K562 (cell line): ENCODE measurements around the gene MRPS10. TPM values are rescaled to one million over a fixed set of nuclear protein-coding genes. Genes with fewer than 3 reads are reported as not detected.

Experiments used
- CXXC5 ChIP-seq: fragments of 250-450 bp; sonication (Bioruptor Pico); IDR thresholded peaks from 2 replicates; pipeline ENCODE4 v1.8.0; 2022; ENCODE audit warnings: inconsistent platforms, mild to moderate bottlenecking, moderate library complexity
- ESRRA ChIP-seq: fragments of 450-650 bp; IDR thresholded peaks from 2 replicates; pipeline ENCODE4 v1.6.1; 2014; ENCODE audit warnings: low read depth, mild to moderate bottlenecking, moderate library complexity, borderline replicate concordance
- FOXK2 ChIP-seq, 2 experiments: fragments of 450-650 bp; IDR thresholded peaks in 1 of 2; conservative IDR thresholded peaks in 1 of 2; 2 replicates each; pipeline ENCODE4 v1.6.1; 2016; ENCODE audit warnings: low read depth in 2 of 2, mild to moderate bottlenecking in 1 of 2
- GABPB1 ChIP-seq: sonication (generic); formaldehyde crosslinking; IDR thresholded peaks from 2 replicates; pipeline ENCODE4 v1.8.0; 2022; ENCODE audit warnings: mild to moderate bottlenecking, missing genetic modification reagents
- HLTF ChIP-seq: fragments of 450-650 bp; IDR thresholded peaks from 2 replicates; pipeline ENCODE4 v1.6.1; 2016
- HSF4 ChIP-seq: fragments of 250-450 bp; sonication (Bioruptor Pico); IDR thresholded peaks from 2 replicates; pipeline ENCODE4 v2.1.2; 2022; ENCODE audit warnings: mild to moderate bottlenecking, moderate library complexity, borderline replicate concordance
- KLF16 ChIP-seq: IDR thresholded peaks from 2 replicates; pipeline ENCODE4 v1.6.1; 2016; ENCODE audit warnings: antibody characterized with exemption
- PHTF2 ChIP-seq: fragments of 250-450 bp; sonication (Bioruptor Pico); IDR thresholded peaks from 2 replicates; pipeline ENCODE4 v1.5.0; 2021; ENCODE audit warnings: mild to moderate bottlenecking
- SOX6 ChIP-seq: fragments of 450-650 bp; IDR thresholded peaks from 2 replicates; pipeline ENCODE4 v1.6.1; 2014; ENCODE audit warnings: mild to moderate bottlenecking
- XRCC5 ChIP-seq: fragments of 200-400 bp; formaldehyde crosslinking; IDR thresholded peaks from 2 replicates; pipeline ENCODE4 v1.6.1; 2017; ENCODE audit warnings: low read depth, mild to moderate bottlenecking, low read length
- ZBTB7A ChIP-seq: IDR thresholded peaks from 2 replicates; pipeline ENCODE4 v1.6.1; 2011; ENCODE audit warnings: low read depth, mild to moderate bottlenecking, low read length, moderate library complexity, borderline replicate concordance; ENCODE audit not compliant: control insufficient read depth
- ZNF121 ChIP-seq: sonication (generic); formaldehyde crosslinking; conservative IDR thresholded peaks from 2 replicates; pipeline ENCODE4 v1.8.0; 2022; ENCODE audit warnings: missing genetic modification reagents
- polyA plus RNA-seq, 8 experiments: library from polyadenylated mRNA; depleted of rRNA in 4 of 8; stranded (reverse) in 5 of 8; unstranded in 3 of 8; fragments of >200 nt; fragmentation: Nextera tagmentation in 2 of 8; fragmentation: Illumina TruSeq in 1 of 8; extraction: Ambion mirVana in 2 of 8; extraction: Trizol in 1 of 8; gene quantifications; 2 replicates each; pipeline versions ENCODE4 v1.2.1 to v1.2.3, GENCODE V29; 2011 to 2014; ENCODE audit warnings: inconsistent platforms in 1 of 8, missing spikeins in 1 of 8
- total RNA-seq, 7 experiments: library from RNA; depleted of rRNA in 6 of 7; stranded (reverse); fragments of >200 nt in 6 of 7; fragmentation: Illumina TruSeq in 2 of 7; extraction: Trizol in 2 of 7; gene quantifications; 2 replicates each; pipeline versions ENCODE4 v1.2.1 to v1.2.3, GENCODE V29; 2011 to 2021; ENCODE audit warnings: low replicate concordance in 1 of 7
- TF ChIP-seq, protein P1 (sequence below), 2 experiments: fragments of 450-650 bp; conservative IDR thresholded peaks; 2 replicates each; pipeline ENCODE4 v1.6.1; 2017; ENCODE audit warnings: mild to moderate bottlenecking in 2 of 2, moderate library complexity in 2 of 2
- TF ChIP-seq, protein P2 (sequence below): sonication (generic); formaldehyde crosslinking; IDR thresholded peaks from 2 replicates; pipeline ENCODE4 v1.8.1; 2023; ENCODE audit warnings: mild to moderate bottlenecking, missing genetic modification reagents, moderate library complexity
- TF ChIP-seq, protein P3 (sequence below): sonication (generic); formaldehyde crosslinking; IDR thresholded peaks from 2 replicates; pipeline ENCODE4 v1.8.0; 2023; ENCODE audit warnings: mild to moderate bottlenecking, missing genetic modification reagents
- TF ChIP-seq, protein P4 (sequence below): fragments of 450-650 bp; formaldehyde crosslinking; IDR thresholded peaks from 2 replicates; pipeline ENCODE4 v1.4.0; 2020; ENCODE audit warnings: mild to moderate bottlenecking, moderate library complexity
- TF ChIP-seq, protein P5 (sequence below): fragments of 250-450 bp; sonication (Bioruptor Pico); IDR thresholded peaks from 2 replicates; pipeline ENCODE4 v1.4.0; 2020; ENCODE audit warnings: mild to moderate bottlenecking

The MRPS10 gene
- total and polyA plus RNA-seq, 9 of the 15 experiments (the other 6 are each of a cell fraction or from before 2014, with no cell fraction given): 48.6 to 166 (median 93.7) TPM

DNA sequence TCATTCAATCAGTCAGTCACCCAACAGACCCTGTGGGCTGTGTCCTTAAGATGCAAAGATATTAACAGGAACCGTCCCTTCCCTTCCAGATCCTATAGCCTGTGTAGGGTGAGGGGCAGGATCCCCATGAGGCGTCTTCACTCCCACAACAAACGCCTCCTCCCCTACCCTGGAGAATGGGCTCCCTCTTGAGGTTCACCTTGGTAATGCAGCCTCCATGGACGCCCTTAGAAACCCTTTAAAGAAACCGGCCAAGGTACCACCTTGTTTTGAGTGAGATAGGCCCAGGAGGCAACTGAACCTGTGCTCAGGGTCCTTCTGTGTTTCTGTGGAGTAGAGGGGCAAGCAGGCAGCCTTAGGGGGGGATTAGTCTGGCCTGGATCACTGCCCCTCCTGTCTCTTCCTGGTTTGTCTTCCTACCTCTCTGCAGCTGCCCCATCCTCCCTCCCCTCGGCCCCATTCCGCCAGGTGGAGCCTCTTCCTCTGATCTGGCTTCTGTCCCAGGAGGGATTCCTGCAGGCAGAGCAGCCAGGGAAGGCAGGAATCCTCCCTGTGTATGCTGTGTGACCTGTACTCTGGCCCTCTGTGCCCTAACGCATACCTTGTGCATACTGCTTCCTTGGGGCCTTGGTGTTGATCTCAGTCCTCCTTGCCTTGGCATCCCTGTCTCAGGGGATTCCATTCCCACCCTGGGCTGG is 51.1 kb downstream of the MRPS10 start (continued):
- TF ChIP-seq, protein P1, sequence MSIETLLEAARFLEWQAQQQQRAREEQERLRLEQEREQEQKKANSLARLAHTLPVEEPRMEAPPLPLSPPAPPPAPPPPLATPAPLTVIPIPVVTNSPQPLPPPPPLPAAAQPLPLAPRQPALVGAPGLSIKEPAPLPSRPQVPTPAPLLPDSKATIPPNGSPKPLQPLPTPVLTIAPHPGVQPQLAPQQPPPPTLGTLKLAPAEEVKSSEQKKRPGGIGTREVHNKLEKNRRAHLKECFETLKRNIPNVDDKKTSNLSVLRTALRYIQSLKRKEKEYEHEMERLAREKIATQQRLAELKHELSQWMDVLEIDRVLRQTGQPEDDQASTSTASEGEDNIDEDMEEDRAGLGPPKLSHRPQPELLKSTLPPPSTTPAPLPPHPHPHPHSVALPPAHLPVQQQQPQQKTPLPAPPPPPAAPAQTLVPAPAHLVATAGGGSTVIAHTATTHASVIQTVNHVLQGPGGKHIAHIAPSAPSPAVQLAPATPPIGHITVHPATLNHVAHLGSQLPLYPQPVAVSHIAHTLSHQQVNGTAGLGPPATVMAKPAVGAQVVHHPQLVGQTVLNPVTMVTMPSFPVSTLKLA (conservative IDR thresholded peaks at IDR 0.05): peak; percentile 40 to 55; a peak in 3 of 4 replicates
- TF ChIP-seq, protein P2, sequence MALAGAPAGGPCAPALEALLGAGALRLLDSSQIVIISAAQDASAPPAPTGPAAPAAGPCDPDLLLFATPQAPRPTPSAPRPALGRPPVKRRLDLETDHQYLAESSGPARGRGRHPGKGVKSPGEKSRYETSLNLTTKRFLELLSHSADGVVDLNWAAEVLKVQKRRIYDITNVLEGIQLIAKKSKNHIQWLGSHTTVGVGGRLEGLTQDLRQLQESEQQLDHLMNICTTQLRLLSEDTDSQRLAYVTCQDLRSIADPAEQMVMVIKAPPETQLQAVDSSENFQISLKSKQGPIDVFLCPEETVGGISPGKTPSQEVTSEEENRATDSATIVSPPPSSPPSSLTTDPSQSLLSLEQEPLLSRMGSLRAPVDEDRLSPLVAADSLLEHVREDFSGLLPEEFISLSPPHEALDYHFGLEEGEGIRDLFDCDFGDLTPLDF (CRISPR knock-in tag): no peak
- TF ChIP-seq CXXC5 (CRISPR knock-in tag): peak; percentile 60
- no peak for TF ChIP-seq ZNF121 (CRISPR knock-in tag)
- peak; percentile 76; the same call in 1 of the 2 replicates for TF ChIP-seq HLTF
- TF ChIP-seq SOX6: peak; percentile 27; the same call in 1 of the 2 replicates
- TF ChIP-seq, protein P3, sequence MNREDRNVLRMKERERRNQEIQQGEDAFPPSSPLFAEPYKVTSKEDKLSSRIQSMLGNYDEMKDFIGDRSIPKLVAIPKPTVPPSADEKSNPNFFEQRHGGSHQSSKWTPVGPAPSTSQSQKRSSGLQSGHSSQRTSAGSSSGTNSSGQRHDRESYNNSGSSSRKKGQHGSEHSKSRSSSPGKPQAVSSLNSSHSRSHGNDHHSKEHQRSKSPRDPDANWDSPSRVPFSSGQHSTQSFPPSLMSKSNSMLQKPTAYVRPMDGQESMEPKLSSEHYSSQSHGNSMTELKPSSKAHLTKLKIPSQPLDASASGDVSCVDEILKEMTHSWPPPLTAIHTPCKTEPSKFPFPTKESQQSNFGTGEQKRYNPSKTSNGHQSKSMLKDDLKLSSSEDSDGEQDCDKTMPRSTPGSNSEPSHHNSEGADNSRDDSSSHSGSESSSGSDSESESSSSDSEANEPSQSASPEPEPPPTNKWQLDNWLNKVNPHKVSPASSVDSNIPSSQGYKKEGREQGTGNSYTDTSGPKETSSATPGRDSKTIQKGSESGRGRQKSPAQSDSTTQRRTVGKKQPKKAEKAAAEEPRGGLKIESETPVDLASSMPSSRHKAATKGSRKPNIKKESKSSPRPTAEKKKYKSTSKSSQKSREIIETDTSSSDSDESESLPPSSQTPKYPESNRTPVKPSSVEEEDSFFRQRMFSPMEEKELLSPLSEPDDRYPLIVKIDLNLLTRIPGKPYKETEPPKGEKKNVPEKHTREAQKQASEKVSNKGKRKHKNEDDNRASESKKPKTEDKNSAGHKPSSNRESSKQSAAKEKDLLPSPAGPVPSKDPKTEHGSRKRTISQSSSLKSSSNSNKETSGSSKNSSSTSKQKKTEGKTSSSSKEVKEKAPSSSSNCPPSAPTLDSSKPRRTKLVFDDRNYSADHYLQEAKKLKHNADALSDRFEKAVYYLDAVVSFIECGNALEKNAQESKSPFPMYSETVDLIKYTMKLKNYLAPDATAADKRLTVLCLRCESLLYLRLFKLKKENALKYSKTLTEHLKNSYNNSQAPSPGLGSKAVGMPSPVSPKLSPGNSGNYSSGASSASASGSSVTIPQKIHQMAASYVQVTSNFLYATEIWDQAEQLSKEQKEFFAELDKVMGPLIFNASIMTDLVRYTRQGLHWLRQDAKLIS (CRISPR knock-in tag): 0 out of 2 replicates have a peak, but pooled peaks have one; percentile 31
- TF ChIP-seq HSF4: no peak
- TF ChIP-seq, protein P4, sequence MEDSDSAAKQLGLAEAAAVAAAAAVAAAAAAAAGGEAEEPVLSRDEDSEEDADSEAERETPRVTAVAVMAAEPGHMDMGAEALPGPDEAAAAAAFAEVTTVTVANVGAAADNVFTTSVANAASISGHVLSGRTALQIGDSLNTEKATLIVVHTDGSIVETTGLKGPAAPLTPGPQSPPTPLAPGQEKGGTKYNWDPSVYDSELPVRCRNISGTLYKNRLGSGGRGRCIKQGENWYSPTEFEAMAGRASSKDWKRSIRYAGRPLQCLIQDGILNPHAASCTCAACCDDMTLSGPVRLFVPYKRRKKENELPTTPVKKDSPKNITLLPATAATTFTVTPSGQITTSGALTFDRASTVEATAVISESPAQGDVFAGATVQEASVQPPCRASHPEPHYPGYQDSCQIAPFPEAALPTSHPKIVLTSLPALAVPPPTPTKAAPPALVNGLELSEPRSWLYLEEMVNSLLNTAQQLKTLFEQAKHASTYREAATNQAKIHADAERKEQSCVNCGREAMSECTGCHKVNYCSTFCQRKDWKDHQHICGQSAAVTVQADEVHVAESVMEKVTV (CRISPR knock-in tag): peak; percentile 97
- TF ChIP-seq PHTF2 (CRISPR knock-in tag): no peak
- TF ChIP-seq ESRRA: peak; percentile 78
- peak; percentile 25; the same call in 1 of the 2 replicates for TF ChIP-seq GABPB1 (CRISPR knock-in tag)
- TF ChIP-seq, protein P5, sequence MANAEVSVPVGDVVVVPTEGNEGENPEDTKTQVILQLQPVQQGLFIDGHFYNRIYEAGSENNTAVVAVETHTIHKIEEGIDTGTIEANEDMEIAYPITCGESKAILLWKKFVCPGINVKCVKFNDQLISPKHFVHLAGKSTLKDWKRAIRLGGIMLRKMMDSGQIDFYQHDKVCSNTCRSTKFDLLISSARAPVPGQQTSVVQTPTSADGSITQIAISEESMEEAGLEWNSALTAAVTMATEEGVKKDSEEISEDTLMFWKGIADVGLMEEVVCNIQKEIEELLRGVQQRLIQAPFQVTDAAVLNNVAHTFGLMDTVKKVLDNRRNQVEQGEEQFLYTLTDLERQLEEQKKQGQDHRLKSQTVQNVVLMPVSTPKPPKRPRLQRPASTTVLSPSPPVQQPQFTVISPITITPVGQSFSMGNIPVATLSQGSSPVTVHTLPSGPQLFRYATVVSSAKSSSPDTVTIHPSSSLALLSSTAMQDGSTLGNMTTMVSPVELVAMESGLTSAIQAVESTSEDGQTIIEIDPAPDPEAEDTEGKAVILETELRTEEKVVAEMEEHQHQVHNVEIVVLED: no peak
- TF ChIP-seq FOXK2 (conservative IDR thresholded peaks at IDR 0.05 in 1 of 2, IDR thresholded peaks at IDR 0.05 in 1 of 2; ENCODE audit: low read depth in 2 of 2): peak; percentile 14 to 17; a peak in 1 of 4 replicates
- peak; percentile 87 for TF ChIP-seq ZBTB7A
- TF ChIP-seq KLF16: peak; percentile 44; the same call in 1 of the 2 replicates
- peak; percentile 80 for TF ChIP-seq XRCC5
